ENCODE data around the gene CNKSR2.

The CNKSR2 gene
- total RNA-seq = 0 to 0.36 (median 0.08) reads per million in 18 experiments

GRCh38 chrX:21374163-21374993, at the start of gene CNKSR2:
TSS of gene CNKSR2 (plus strand) at chrX:21374418. CDS start at chrX:21374898, 480 bp downstream.
- DNase-seq = peak in 1 of 2 donors; percentile 2

- no peak for DNase-seq
Measured at GRCh38 chrX:21354725-21355124, 19.5 kb upstream of the CNKSR2 start.

DNA sequence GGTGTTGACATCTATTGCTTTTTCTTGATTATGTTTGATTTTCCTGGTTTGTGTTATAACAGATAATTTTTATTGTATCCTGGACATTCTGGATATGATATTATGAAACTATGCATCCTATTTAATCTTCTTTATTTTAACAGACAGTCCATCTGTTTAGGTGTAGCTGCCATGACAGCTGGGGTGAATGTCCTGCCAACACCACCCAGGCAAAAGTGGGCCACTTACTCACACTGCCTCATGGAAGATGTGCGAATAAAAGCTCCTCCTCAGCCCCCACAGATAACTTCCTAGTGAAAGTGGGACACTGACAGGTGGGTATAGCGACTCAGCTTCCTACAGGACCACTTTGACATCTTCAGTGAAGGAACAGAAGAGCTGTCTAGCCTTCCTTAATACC, 18.4 kb upstream of the CNKSR2 start:
- DNase-seq = no peak

- no peak for DNase-seq
Measured at GRCh38 chrX:21369613-21370012, 4.6 kb upstream of the CNKSR2 start.

GRCh38 chrX:21373001-21373400, 1.2 kb upstream of the CNKSR2 start:
- no peak for DNase-seq

- DNase-seq = no peak
Measured at GRCh38 chrX:21373637-21374162, 518 bp upstream of the CNKSR2 start.

- DNase-seq = no peak
Measured at GRCh38 chrX:21374994-21375707, 933 bp downstream of the CNKSR2 start.

- no peak for DNase-seq
Measured at GRCh38 chrX:21375708-21376009, 1.4 kb downstream of the CNKSR2 start.

DNA sequence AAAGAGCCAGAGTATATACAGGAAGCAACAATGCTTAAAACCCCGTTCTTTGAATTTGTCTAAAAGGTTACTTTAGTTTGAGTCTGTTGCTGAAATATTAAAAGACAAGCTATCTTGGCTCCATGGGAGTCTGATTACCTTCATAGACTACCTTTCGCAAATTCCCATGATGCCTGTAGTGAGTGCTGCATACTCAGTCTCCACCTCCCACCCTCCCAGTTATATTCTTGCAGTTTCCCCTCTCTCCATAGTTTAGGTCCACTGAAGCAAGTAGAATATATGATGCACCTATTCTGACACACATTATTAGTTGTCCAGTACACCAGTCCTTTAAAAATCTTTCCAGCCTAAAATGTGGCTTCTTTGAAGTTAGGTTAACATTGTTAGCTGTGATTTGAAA, 2.4 kb downstream of the CNKSR2 start:
- DNase-seq = no peak

DNA sequence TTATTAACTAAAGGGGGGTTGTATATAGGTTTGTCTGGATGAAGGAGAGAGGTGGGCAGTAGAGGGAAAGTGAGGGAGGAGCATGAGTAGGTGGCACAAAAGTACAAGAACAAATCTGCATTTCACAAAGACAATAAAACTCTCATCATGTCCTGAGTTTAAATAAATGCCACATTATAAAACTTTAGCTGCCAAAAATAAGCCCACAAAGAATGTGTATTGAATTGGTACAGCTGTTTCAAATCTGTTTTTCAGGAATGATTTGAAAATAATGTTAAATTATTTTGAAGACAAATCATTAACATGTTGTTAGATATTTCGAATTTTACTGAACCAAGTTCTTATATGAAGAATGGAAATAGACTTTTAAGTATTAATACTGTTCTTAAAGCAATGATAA, 5.8 kb downstream of the CNKSR2 start:
- DNase-seq = no peak

- DNase-seq = no peak
Measured at GRCh38 chrX:21382715-21383114, 8.5 kb downstream of the CNKSR2 start.

DNA sequence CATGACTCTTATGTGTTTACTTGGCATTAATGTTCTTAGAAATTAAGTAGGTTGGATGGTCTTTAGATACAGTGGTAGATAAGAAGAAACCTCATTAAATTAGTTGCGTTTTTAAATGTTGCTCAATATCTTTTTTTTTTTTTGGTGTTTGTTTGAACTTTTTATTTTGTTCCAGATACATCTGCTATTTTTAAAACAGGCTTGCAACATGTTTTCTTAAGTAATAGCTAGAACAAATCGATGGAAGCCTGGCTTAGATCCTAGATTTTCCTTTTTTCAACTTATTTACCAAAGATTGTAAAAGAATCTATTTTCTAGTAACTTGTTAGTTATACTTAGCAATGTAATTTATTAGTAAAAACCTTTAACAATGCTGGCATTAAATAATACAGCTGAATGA, 9.3 kb downstream of the CNKSR2 start:
- DNase-seq = no peak

DNA sequence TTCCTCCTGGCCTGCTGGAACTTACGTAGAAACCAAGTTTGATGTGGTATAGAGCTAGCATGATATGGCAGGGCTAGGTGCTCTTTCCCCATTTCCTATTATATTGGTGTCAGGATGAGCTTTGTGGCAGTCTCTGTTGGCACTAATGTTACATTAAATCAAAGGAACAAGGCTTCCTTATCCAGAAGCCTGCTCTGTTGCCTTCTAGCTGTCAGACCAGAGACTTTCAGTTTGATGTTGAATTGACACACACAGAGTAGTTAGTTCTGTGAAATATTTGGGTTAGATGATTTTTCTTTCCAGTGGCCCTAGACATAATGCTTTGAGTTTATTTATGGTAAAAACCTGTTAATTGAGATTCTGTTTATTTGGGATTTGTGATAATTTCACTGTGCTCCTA, 10.0 kb downstream of the CNKSR2 start:
- DNase-seq = no peak

GRCh38 chrX:21394792-21395191, 20.6 kb downstream of the CNKSR2 start:
- DNase-seq = no peak

DNA sequence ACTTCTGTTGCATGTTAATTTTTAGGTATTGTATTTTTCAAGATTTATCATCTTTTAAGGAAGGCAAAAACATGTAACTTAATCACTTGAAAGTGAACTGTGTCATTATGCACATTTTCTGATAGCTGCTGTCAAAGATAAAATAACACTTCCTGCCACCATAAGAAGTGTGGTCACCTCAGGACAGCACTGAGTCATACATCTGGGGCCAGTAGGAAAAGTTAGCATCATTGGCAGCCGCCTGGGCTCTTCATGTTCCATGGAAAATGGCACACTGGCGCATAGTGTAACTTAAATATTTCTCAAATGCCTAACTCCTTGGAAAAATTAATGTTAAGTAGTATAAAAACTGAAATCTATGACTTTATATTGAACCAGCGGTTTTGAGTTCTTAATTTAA, 24.2 kb downstream of the CNKSR2 start:
- no peak for DNase-seq

- no peak for DNase-seq
Measured at GRCh38 chrX:21400408-21401121, 26.3 kb downstream of the CNKSR2 start.

- DNase-seq = no peak
Measured at GRCh38 chrX:21408307-21408706, 34.1 kb downstream of the CNKSR2 start.

DNA sequence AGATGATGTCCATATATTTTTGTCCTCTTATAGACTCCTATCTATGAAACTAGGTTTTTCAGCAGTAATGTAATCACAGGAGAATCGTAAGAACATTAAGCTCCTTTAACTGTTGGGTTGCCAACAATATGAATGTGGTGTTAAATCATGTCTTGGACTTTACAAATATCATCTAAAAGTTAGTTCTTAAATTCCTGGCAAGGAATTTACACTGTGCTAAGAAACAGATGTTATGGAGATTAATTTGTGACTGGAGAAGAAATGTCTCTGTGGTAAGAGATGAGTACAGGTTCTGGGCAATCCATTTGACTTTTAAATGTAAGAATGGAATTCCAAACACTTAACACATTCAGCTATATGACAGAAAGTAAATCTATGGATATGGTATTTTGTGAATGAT, 34.6 kb downstream of the CNKSR2 start:
- DNase-seq = no peak

GRCh38 chrX:21412029-21412428, 37.8 kb downstream of the CNKSR2 start:
- no peak for DNase-seq

DNA sequence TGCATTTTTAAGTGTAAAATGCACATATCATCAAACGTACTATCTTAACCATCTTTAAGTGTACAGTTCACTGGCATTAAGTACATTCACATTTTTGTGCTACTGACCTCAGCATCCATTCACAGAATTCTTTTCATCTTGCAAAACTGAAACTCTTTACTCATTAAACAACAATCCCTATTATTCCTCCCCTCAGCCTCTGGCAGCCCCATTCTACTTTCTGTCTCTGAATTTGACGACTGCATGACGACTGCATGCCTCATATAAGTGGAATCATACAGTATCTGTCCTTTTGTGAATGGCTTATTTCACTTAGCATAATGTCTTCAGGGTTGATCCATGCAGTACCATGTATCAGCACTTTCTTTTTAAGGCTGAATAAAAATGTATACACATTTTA, 38.7 kb downstream of the CNKSR2 start:
- DNase-seq = no peak

DNA sequence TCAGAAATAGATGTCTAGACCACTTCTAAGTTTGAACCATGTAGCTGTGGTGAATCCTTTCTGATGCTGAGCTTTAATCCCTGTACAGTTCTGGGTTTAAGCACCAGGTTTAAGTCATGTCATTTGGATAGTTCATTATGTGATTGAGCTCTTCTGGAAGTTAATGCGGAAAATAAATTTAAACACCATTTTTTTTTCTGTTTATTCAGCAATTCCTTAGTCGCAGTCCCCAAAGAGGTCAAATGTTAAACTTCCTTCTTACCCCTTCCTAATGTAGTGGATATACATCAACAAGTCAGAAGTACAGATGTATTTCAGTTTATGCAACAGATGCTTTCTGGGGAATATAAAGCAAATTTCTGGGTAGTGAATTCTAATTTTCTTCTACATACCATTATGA, 52.9 kb downstream of the CNKSR2 start:
- DNase-seq = no peak

DNA sequence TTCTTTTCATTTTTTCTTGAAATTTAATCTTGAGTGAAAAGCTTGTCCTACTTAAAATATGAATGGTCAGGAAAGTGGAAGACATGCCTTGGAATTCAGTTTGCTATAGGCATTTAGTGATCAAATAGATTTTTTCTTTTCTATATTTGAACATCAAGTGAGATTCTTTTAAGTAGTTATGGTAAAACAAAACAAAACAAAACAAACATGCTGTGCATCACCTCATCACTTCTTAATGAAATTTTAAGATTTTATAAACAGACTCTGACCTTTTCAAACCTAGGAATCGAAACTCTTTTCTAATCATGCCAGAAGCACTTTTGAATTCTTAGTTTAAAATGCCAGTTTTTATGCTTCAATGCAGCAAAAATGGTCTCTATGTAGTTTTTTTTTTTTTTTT, 62.8 kb downstream of the CNKSR2 start:
- DNase-seq = no peak

DNA sequence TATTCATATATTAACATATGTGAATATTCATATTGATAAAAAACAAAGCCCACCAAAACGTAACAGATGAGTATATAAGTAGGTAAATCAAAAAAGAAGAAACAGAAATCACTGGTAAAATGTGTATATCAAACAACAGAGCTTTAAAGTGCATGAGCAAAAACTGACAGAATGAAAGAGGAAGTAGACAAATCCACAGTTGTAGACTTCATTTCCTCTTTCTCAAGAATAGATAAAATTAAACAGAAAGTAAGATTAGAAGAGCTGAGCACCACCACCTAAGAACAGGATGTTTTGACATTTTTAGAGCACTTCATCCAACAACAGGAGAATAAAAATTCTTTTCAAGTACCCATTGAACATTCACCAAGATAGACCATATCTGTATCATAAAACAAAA, 64.6 kb downstream of the CNKSR2 start:
- DNase-seq = peak; percentile 0 to 43
